Smooth muscle cell (in vitro differentiated cells): ENCODE measurements around the gene UBAP2. TPM values are rescaled to one million over a fixed set of nuclear protein-coding genes. Genes with fewer than 3 reads are reported as not detected.

ENCODE experiments used
- DNase-seq: peaks from one replicate; lab custom pipeline; 2025; ENCODE audit not compliant: unreplicated experiment; lab: John Stamatoyannopoulos, UW
- H2AFZ ChIP-seq: fragments of 200-600 bp; sonication (generic); 2 replicates; pipeline ENCODE4 v1.6.0; 2016; ENCODE audit warnings: antibody characterized with exemption, low read depth, mild to moderate bottlenecking
- H3F3A ChIP-seq: fragments of 200-600 bp; sonication (generic); 2 replicates; pipeline ENCODE4 v1.6.0; 2017; ENCODE audit warnings: antibody characterized with exemption, low read depth
- H3K27ac ChIP-seq: fragments of 200-600 bp; sonication (generic); 2 replicates; pipeline ENCODE4 v1.5.1; 2016; ENCODE audit warnings: low read depth, mild to moderate bottlenecking
- H3K27me3 ChIP-seq: fragments of 200-600 bp; sonication (generic); 2 replicates; pipeline ENCODE4 v1.6.1; 2016; ENCODE audit warnings: low read depth, mild to moderate bottlenecking
- H3K36me3 ChIP-seq: fragments of 200-600 bp; sonication (generic); 2 replicates; pipeline ENCODE4 v1.5.1; 2016; ENCODE audit warnings: low read depth
- H3K4me1 ChIP-seq: fragments of 200-600 bp; sonication (generic); 2 replicates; pipeline ENCODE4 v1.5.1; 2016; ENCODE audit warnings: low read depth
- H3K4me2 ChIP-seq: fragments of 200-600 bp; sonication (generic); 2 replicates; pipeline ENCODE4 v1.6.0; 2016; ENCODE audit warnings: mild to moderate bottlenecking
- H3K4me3 ChIP-seq: fragments of 200-600 bp; sonication (generic); 2 replicates; pipeline ENCODE4 v1.5.1; 2016; ENCODE audit warnings: mild to moderate bottlenecking
- H3K79me2 ChIP-seq: fragments of 200-600 bp; sonication (generic); 2 replicates; pipeline ENCODE4 v1.6.0; 2016; ENCODE audit warnings: low read depth, mild to moderate bottlenecking
- H3K9ac ChIP-seq: fragments of 200-600 bp; sonication (generic); 2 replicates; pipeline ENCODE4 v1.6.0; 2016; ENCODE audit warnings: low read depth
- H3K9me3 ChIP-seq: fragments of 200-600 bp; sonication (generic); replicated peaks from 2 replicates; pipeline ENCODE4 v1.5.1; 2016; ENCODE audit warnings: low read depth
- H4K20me1 ChIP-seq: fragments of 200-600 bp; sonication (generic); 2 replicates; pipeline ENCODE4 v1.6.0; 2016; ENCODE audit warnings: low read depth
- WGBS: methylation state at CpG from one replicate; pipeline ENCODE4 v1.1.7; 2016; ENCODE audit warnings: low lambda C conversion rate; 5-methylcytosine and 5-hydroxymethylcytosine counted together
- polyA plus RNA-seq: library from polyadenylated mRNA; unstranded; fragments of >200 nt; fragmentation: Nextera tagmentation; extraction: Ambion mirVana; gene quantifications from 2 replicates; pipeline ENCODE4 v1.2.1, GENCODE V29; 2016
- total RNA-seq: library from RNA; depleted of rRNA; stranded (reverse); fragments of >200 nt; gene quantifications from 2 replicates; pipeline ENCODE4 v1.2.3, GENCODE V29; 2014
- TF ChIP-seq, protein P1 (sequence below): fragments of 200-600 bp; sonication (generic); IDR thresholded peaks from 2 replicates; pipeline ENCODE4 v1.5.1; 2017; ENCODE audit warnings: borderline replicate concordance, mild to moderate bottlenecking, antibody characterized with exemption; ENCODE audit not compliant: insufficient read depth, poor library complexity, severe bottlenecking

Gene UBAP2
- total and polyA plus RNA-seq, 2 experiments from 2014 or later = 19.5 to 20.4 TPM

DNA sequence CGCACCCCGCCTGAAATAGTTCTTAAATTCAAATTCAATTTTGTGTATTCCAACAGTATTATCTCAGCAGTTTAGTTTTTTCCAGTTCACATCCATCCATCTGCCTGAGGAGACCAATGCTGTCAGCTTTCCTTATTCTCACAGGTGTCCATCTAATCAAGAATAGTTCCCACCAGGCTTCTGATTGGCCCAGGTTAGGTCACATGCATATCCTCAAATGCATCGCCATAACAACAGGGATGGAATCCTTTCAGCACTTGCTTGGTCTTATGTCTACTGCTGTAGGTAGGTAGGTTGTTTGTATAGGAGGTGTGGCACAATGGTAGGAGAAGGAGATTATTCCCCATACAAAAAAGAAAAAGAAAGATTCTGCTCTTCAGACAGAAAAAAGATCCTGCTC, 140.6 kb downstream of the UBAP2 start:
- Histone ChIP-seq H3K79me2 (peaks cover 97% of the 10 kb centered on the region), H3F3A (peaks cover 15% of the 10 kb centered on the region), H4K20me1 (peaks cover 100% of the 10 kb centered on the region), H3K27ac (no peak overlapping the region), H3K4me2 (no peak overlapping the region), H2AFZ (no peak overlapping the region), H3K9me3 (no peaks in the 10 kb centered on the region), H3K4me1 (peaks cover 13% of the 10 kb centered on the region), H3K27me3 (no peaks in the 10 kb centered on the region), H3K9ac (no peak overlapping the region), H3K4me3 (no peak overlapping the region), H3K36me3 (peaks cover 5% of the 10 kb centered on the region)
- over 99% methylated on average over 3 of the region's 3 CpGs for WGBS
- TF ChIP-seq, protein P1, sequence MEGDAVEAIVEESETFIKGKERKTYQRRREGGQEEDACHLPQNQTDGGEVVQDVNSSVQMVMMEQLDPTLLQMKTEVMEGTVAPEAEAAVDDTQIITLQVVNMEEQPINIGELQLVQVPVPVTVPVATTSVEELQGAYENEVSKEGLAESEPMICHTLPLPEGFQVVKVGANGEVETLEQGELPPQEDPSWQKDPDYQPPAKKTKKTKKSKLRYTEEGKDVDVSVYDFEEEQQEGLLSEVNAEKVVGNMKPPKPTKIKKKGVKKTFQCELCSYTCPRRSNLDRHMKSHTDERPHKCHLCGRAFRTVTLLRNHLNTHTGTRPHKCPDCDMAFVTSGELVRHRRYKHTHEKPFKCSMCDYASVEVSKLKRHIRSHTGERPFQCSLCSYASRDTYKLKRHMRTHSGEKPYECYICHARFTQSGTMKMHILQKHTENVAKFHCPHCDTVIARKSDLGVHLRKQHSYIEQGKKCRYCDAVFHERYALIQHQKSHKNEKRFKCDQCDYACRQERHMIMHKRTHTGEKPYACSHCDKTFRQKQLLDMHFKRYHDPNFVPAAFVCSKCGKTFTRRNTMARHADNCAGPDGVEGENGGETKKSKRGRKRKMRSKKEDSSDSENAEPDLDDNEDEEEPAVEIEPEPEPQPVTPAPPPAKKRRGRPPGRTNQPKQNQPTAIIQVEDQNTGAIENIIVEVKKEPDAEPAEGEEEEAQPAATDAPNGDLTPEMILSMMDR = no peak
- DNase-seq = no peak

DNA sequence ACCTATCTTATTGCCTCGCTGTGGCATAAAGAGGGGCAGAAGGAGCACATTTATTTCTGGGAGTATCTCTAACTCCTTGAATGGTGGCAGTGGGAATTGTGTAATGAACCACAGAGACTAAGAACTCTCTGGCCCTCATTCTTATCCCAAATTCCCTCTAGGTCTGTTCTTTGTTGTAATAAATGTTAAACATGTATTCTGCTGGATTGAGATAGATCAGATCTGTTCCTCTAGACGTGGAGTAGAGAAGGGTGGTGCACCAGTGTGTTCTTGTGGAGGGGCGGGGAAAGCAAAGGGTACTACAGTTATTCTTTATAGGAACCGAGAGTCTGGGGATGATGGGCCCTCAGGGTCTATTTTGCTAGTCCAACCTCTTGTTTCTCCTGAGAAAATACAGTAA, 141.3 kb downstream of the UBAP2 start:
- Histone ChIP-seq H4K20me1 (peaks cover 100% of the 10 kb centered on the region), H3K9ac (no peak overlapping the region), H3K4me2 (no peak overlapping the region), H3K9me3 (no peaks in the 10 kb centered on the region), H3K27ac (no peak overlapping the region), H3K4me1 (peaks cover 20% of the 10 kb centered on the region), H3F3A (peaks cover 22% of the 10 kb centered on the region), H3K79me2 (peaks cover 93% of the 10 kb centered on the region), H2AFZ (no peak overlapping the region), H3K27me3 (no peaks in the 10 kb centered on the region), H3K4me3 (no peak overlapping the region), H3K36me3 (peaks cover 5% of the 10 kb centered on the region)
- 86% methylated on average over 4 of the region's 4 CpGs for WGBS
- TF ChIP-seq, protein P1 = no peak
- DNase-seq = no peak

DNA sequence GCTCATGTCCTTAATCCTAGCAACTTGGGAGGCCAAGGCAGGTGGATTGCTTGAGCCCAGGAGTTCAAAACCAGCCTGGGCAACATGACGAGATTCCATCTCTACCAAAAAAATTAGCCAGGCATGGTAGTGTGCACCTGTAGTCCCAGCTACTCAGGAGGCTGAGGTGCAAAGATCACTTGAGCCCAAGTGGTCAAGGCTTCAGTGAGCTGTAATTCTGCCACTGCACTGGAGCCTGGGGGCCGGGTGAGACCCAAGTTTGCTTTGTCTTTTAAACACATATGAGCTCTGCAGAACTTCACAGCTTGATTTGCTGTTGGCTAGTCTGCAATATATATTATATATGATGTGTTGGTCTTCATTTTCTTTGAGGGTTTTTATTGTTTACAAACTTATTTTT, 141.9 kb downstream of the UBAP2 start:
- Histone ChIP-seq H3K79me2 (peaks cover 93% of the 10 kb centered on the region), H3K36me3 (no peaks in the 10 kb centered on the region), H3K9ac (no peak overlapping the region), H4K20me1 (peaks cover 100% of the 10 kb centered on the region), H3F3A (peaks cover 25% of the 10 kb centered on the region), H3K27ac (no peak overlapping the region), H3K9me3 (no peaks in the 10 kb centered on the region), H2AFZ (no peak overlapping the region), H3K4me1 (peaks cover 21% of the 10 kb centered on the region), H3K27me3 (no peaks in the 10 kb centered on the region), H3K4me2 (no peak overlapping the region), H3K4me3 (no peak overlapping the region)
- no peak for DNase-seq
- WGBS = 98% methylated on average over 2 of the region's 2 CpGs
- TF ChIP-seq, protein P1 = no peak

DNA sequence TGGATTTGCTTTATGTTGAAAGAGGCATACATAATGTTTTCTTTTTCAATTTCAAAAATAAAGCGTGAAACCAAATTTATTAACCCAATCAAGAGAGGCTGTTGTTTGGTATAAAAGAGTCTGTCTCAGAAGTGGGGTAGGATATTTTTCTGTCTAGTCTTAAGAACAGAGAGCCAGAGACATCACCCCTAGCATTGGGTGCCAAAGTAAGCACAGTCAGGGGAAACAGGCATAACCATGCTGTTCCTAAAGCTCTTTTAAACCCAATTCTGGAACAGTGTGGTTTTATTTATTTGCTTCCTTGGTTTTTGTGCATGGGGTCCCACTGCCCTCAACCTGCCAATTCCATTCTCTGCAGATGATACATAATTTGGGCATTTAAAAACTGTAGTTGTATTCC, 143.6 kb downstream of the UBAP2 start:
- no peak overlapping the region for H2AFZ ChIP-seq
- peaks cover 99% of the 10 kb centered on the region for H4K20me1 ChIP-seq
- H3K27ac ChIP-seq = peak overlapping the region; percentile 83
- peaks cover 25% of the 10 kb centered on the region for H3F3A ChIP-seq
- H3K4me2 ChIP-seq = no peak overlapping the region
- DNase-seq = no peak
- no peak overlapping the region for H3K9ac ChIP-seq
- TF ChIP-seq, protein P1 = no peak
- peaks cover 3% of the 10 kb centered on the region for H3K36me3 ChIP-seq
- peaks cover 94% of the 10 kb centered on the region for H3K79me2 ChIP-seq
- no peak overlapping the region for H3K4me3 ChIP-seq
- H3K9me3 ChIP-seq = no peaks in the 10 kb centered on the region
- 97% methylated on average over 1 of the region's 1 CpG for WGBS
- H3K27me3 ChIP-seq = no peaks in the 10 kb centered on the region
- H3K4me1 ChIP-seq = peaks cover 21% of the 10 kb centered on the region
